ENCODE results near the gene UBE2R2.

Gene UBE2R2

GRCh38 chr9:33927694-33928093, 110.7 kb downstream of the UBE2R2 start:
- DNase-seq: no peak
- Histone ChIP-seq H3K4me3 (ENCODE audit: low read depth, low read length) (no peak overlapping the region), H3K36me3 (peaks cover 92% of the 10 kb centered on the region), H3K4me1 (no peaks in the 10 kb centered on the region), H3K9me3 (no peaks in the 10 kb centered on the region), H3K27me3 (no peaks in the 10 kb centered on the region)
- TF ChIP-seq CTCF (IDR thresholded peaks at IDR 0.05; ENCODE audit: low read depth, low read length): no peak

DNA sequence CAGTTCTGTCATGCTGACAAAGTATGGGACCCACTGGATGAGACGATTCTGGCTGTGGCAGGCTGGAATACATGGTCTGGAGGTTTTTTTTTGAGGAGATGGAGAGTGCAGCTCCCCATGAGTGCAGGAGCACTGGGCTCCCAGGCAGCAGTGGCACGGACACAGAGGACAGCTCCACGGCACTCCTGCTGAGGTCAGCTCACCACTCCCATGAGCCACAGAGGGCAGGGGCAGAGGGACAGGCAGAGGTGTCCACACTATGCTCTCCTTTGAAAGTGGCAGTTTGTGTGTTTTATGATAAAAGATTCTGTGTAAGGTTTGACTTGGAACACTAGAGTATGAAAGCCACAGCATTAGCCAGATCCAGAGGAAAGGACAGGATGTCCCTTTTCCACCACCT, 114.4 kb downstream of the UBE2R2 start:
- Histone ChIP-seq H3K36me3 (peaks cover 89% of the 10 kb centered on the region), H3K9me3 (no peaks in the 10 kb centered on the region), H3K4me1 (no peaks in the 10 kb centered on the region), H3K27me3 (no peaks in the 10 kb centered on the region), H3K4me3 (ENCODE audit: low read depth, low read length) (no peak overlapping the region)
- no peak for TF ChIP-seq CTCF (IDR thresholded peaks at IDR 0.05; ENCODE audit: low read depth, low read length)
- no peak for DNase-seq

GRCh38 chr9:33932078-33932807, 115.3 kb downstream of the UBE2R2 start:
- TF ChIP-seq CTCF (IDR thresholded peaks at IDR 0.05; ENCODE audit: low read depth, low read length): no peak
- Histone ChIP-seq H3K4me1 (no peaks in the 10 kb centered on the region), H3K9me3 (no peaks in the 10 kb centered on the region), H3K4me3 (ENCODE audit: low read depth, low read length) (no peak overlapping the region), H3K36me3 (peaks cover 83% of the 10 kb centered on the region), H3K27me3 (no peaks in the 10 kb centered on the region)
- no peak for DNase-seq

DNA sequence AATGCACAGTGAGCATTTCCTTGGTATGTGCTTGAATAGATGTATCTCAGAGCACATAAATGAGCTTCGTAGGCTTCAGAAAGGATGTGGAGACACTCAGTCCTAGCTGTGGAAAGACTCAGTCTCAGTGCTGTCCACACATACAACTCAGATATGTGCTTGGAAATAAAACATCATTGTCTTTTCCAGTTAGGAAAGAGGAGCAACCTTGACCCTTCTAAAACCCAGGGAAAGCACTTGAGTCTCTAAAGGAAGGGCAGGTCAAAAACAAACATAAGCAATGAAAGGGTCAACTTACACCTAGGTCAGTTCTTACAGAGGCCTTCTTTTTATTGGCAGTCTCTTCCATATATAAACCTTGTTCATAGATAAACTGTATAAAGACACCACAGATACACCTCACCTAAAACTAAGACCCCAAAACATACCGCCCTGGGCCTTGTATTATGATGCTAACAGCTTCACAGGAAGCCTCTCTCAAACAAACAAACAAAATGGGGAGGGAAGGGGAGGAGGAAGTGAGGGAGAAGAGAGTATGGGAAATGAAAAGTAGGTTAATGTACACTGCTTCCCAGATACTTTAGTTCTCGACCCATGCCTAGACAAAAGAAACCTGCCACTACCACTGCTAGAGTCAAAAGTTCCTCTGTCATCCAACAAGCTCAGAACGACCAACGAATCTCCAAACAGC, 117.4 kb downstream of the UBE2R2 start:
- Histone ChIP-seq H3K4me3 (ENCODE audit: low read depth, low read length) (no peak overlapping the region), H3K9me3 (no peaks in the 10 kb centered on the region), H3K4me1 (no peaks in the 10 kb centered on the region), H3K27me3 (no peaks in the 10 kb centered on the region), H3K36me3 (peaks cover 75% of the 10 kb centered on the region)
- no peak for DNase-seq
- TF ChIP-seq CTCF (IDR thresholded peaks at IDR 0.05; ENCODE audit: low read depth, low read length): no peak

GRCh38 chr9:33939924-33940874, 123.2 kb downstream of the UBE2R2 start:
- Histone ChIP-seq H3K4me3 (ENCODE audit: low read depth, low read length) (no peak overlapping the region), H3K27me3 (no peaks in the 10 kb centered on the region), H3K9me3 (no peaks in the 10 kb centered on the region), H3K36me3 (peaks cover 75% of the 10 kb centered on the region), H3K4me1 (no peaks in the 10 kb centered on the region)
- no peak for DNase-seq
- no peak for TF ChIP-seq CTCF (IDR thresholded peaks at IDR 0.05; ENCODE audit: low read depth, low read length)

Data from BE2C (cell line).